HepG2 (cell line): ENCODE results near the gene COL9A1. TPM values are rescaled to one million over a fixed set of nuclear protein-coding genes. Genes with fewer than 3 reads are reported as not detected.

Experiments
- ATAC-seq: fragments of 200-7000 bp; cut with Tn5 transposase; 3 replicates; pipeline ENCODE4 v1.9.1; 2020; ENCODE audit warnings: mild to moderate bottlenecking, moderate library complexity
- BruUV-seq: library from RNA; stranded (reverse); fragments of 400-500 nt; replicated peaks from 2 replicates; lab custom pipeline; 2021; lab: Mats Ljungman, UMichigan
- CTCF ChIA-PET: fragments of 300-600 bp; formaldehyde crosslinking; extraction: SDS; loops from one replicate; lab custom pipeline; 2021; ENCODE audit warnings: low total read pairs, inconsistent platforms, low intra/inter-chr PET ratio; lab: Yijun Ruan, JAX
- POLR2A ChIA-PET: fragments of 350-600 bp; sonication (Branson Sonifier 250); formaldehyde crosslinking; loops from one replicate; lab custom pipeline; 2020; ENCODE audit warnings: antibody characterized with exemption, inconsistent platforms; lab: Yijun Ruan, JAX
- DNase-seq: peaks from one replicate; pipeline ENCODE4 v3.0.0-alpha.2; 2015; ENCODE audit warnings: low spot score
- FAIRE-seq: peaks from 3 replicates; lab custom pipeline; 2011; peaks lifted over from hg19 to GRCh38; lab: Jason Lieb, UNC
- H2AFZ ChIP-seq: one replicate; pipeline ENCODE4 v1.6.1; 2011; ENCODE audit warnings: low read length, inconsistent platforms
- H3K27ac ChIP-seq: fragments of 300-600 bp; 3 replicates; pipeline ENCODE4 v1.8.0; 2011; ENCODE audit warnings: mixed run types, mild to moderate bottlenecking, mixed read lengths, low read length, inconsistent platforms; ENCODE audit not compliant: insufficient read depth; ENCODE audit errors: extremely low read length
- H3K27me3 ChIP-seq, 2 experiments: fragments of 200-600 bp in 1 of 2; 2 replicates in 1 of 2; 3 replicates in 1 of 2; pipeline versions ENCODE4 v1.6.0 to v1.8.0; 2011; ENCODE audit warnings: low read length in 2 of 2, mild to moderate bottlenecking in 2 of 2, moderate library complexity in 2 of 2, inconsistent platforms in 1 of 2; ENCODE audit not compliant: insufficient read depth in 2 of 2, control insufficient read depth in 1 of 2
- H3K36me3 ChIP-seq, 2 experiments: fragments of 200-600 bp in 1 of 2; replicated peaks in 1 of 2; 2 replicates in 1 of 2; 3 replicates in 1 of 2; pipeline versions ENCODE4 v1.5.1 to v1.8.0; 2011; ENCODE audit warnings: low read length in 2 of 2, inconsistent platforms in 1 of 2; ENCODE audit not compliant: insufficient read depth in 2 of 2, control insufficient read depth in 1 of 2
- H3K4me1 ChIP-seq: 2 replicates; pipeline ENCODE4 v1.5.1; 2012; ENCODE audit warnings: low read length, inconsistent platforms; ENCODE audit not compliant: insufficient read depth
- H3K4me2 ChIP-seq: 2 replicates; pipeline ENCODE4 v1.6.0; 2011; ENCODE audit warnings: low read depth, low read length, inconsistent platforms
- H3K4me3 ChIP-seq, 3 experiments: fragments of 200-600 bp in 1 of 3; sonication (generic), shearing (Covaris generic) in 1 of 3; replicated peaks in 1 of 3; 2 replicates each; pipeline ENCODE4 v1.5.1; 2011 to 2016; ENCODE audit warnings: low read length in 3 of 3, inconsistent platforms in 2 of 3, low read depth in 2 of 3, mild to moderate bottlenecking in 2 of 3, control low read depth in 1 of 3, mixed read lengths in 1 of 3; ENCODE audit not compliant: insufficient read depth in 1 of 3
- H3K79me2 ChIP-seq: one replicate; pipeline ENCODE4 v1.6.1; 2011; ENCODE audit warnings: low read length, inconsistent platforms; ENCODE audit not compliant: insufficient read depth
- H3K9ac ChIP-seq: 2 replicates; pipeline ENCODE4 v1.6.0; 2011; ENCODE audit warnings: mild to moderate bottlenecking, low read depth, low read length, inconsistent platforms; ENCODE audit not compliant: insufficient read depth
- H3K9me3 ChIP-seq: 2 replicates; pipeline ENCODE4 v1.5.1; 2012; ENCODE audit warnings: mild to moderate bottlenecking, low read length
- H4K20me1 ChIP-seq: 2 replicates; pipeline ENCODE4 v1.6.0; 2011; ENCODE audit warnings: inconsistent platforms, mild to moderate bottlenecking, low read length, moderate library complexity; ENCODE audit not compliant: insufficient read depth
- KLF12 ChIP-seq: sonication (generic); formaldehyde crosslinking; IDR thresholded peaks from 2 replicates; pipeline ENCODE4 v1.4.0; 2020; ENCODE audit warnings: missing genetic modification reagents, borderline replicate concordance
- MATR3 ChIP-seq: sonication (generic); formaldehyde crosslinking; IDR thresholded peaks from 2 replicates; pipeline ENCODE4 v1.4.0; 2020; ENCODE audit warnings: missing genetic modification reagents
- NAIF1 ChIP-seq: sonication (generic); formaldehyde crosslinking; IDR thresholded peaks from 2 replicates; pipeline ENCODE4 v1.5.0; 2020; ENCODE audit warnings: mild to moderate bottlenecking, missing genetic modification reagents, borderline replicate concordance
- RCOR2 ChIP-seq: IDR thresholded peaks from 2 replicates; pipeline ENCODE4 v1.6.1; 2016; ENCODE audit warnings: missing biosample characterization, missing genetic modification reagents
- ZFP36L2 ChIP-seq: sonication (generic); formaldehyde crosslinking; IDR thresholded peaks from 2 replicates; pipeline ENCODE4 v1.4.0; 2020; ENCODE audit warnings: missing genetic modification reagents
- ZNF382 ChIP-seq: sonication (generic); formaldehyde crosslinking; IDR thresholded peaks from 2 replicates; pipeline ENCODE4 v1.5.0; 2020; ENCODE audit warnings: missing genetic modification reagents, mild to moderate bottlenecking, borderline replicate concordance
- WGBS: methylation state at CpG from one replicate; pipeline ENCODE4 v1.1.6; 2017; ENCODE audit warnings: low lambda C conversion rate; 5-methylcytosine and 5-hydroxymethylcytosine counted together
- in situ Hi-C: cut with HindIII; loops from 2 replicates; pipeline ENCODE4 v1.10.0; 2017; ENCODE audit warnings: low pct_unique_long_range_greater_than_20kb; ENCODE audit not compliant: extremely low pct_ligation_motif_present
- intact Hi-C: fragments of 100-400 bp; cut with micrococcal nuclease; formaldehyde crosslinking; loops from one replicate; pipeline ENCODE4 v1.10.0; 2022; ENCODE audit not compliant: unreplicated experiment
- polyA plus RNA-seq, 8 experiments: library from polyadenylated mRNA; depleted of rRNA in 3 of 8; stranded (reverse) in 7 of 8; unstranded in 1 of 8; fragments of >200 nt; fragmentation: Illumina TruSeq in 4 of 8; extraction: Trizol in 4 of 8; gene quantifications; 2 replicates each; pipeline versions ENCODE4 v1.2.1 to v1.2.3, GENCODE V29; 2011 to 2016; ENCODE audit warnings: low read depth in 4 of 8, missing spikeins in 1 of 8, mixed read lengths in 1 of 8; ENCODE audit not compliant: insufficient read depth in 1 of 8
- total RNA-seq, 5 experiments: library from RNA; depleted of rRNA; stranded (reverse); fragments of >200 nt; fragmentation: Illumina TruSeq; extraction: Trizol; gene quantifications; 2 replicates each; pipeline ENCODE4 v1.2.3, GENCODE V29; 2016; ENCODE audit warnings: low read depth in 1 of 5
- TF ChIP-seq, protein P1 (sequence below): sonication (generic); formaldehyde crosslinking; IDR thresholded peaks from 2 replicates; pipeline ENCODE4 v1.5.0; 2020; ENCODE audit warnings: mild to moderate bottlenecking, missing genetic modification reagents
- TF ChIP-seq, protein P2 (sequence below): sonication (generic); formaldehyde crosslinking; IDR thresholded peaks from 2 replicates; pipeline ENCODE4 v1.5.1; 2020; ENCODE audit warnings: missing genetic modification reagents, mild to moderate bottlenecking, borderline replicate concordance
- TF ChIP-seq, protein P3 (sequence below): sonication (generic); formaldehyde crosslinking; IDR thresholded peaks from 2 replicates; pipeline ENCODE4 v1.4.0; 2020; ENCODE audit warnings: missing genetic modification reagents

The COL9A1 gene
- total and polyA plus RNA-seq, 2 of the 13 experiments (the other 11 are each of a cell fraction or from before 2014, with no cell fraction given): 0.08 TPM; not detected in 1

DNA sequence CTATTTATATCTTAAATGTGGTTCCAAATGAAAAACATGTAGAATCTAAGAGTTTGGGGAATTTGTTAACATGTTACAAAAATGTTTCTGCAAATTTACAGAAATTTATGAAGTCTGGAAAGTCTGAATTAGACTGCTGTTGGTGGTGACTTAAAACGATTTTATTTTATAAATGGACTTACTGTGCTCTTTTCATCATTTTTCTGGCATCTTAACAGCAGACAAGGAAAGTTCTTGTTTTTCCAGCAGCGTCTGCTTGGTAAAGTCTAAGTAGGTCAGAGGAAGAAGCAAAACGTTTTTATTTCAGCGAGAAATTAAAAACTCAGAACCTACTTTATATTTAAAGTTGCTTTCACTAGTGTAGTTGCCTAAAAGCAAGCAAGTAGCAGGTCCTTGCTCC lies 48.6 kb upstream of the COL9A1 start:
- 0% methylated on average over 4 of the region's 4 CpGs for WGBS

DNA sequence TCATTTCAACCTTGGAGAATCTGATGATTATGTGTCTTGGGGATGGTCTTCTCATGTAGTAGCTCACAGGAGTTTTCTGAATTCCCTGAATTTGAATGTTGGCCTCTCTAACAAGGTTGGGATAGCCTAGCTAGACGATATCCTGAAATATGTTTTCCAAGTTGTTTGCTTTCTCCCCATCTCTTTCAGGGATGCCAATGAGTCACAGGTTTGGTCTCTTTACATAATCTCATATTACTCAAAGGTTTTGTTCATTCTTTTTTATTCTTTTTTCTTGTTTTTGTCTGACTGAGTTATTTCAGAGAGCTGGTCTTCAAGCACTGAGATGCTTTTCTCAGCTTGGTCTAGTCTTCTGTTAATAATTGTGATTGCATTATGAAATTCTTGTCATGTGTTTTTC lies 42.7 kb upstream of the COL9A1 start:
- no TSS peak for BruUV-seq
- ChIA-PET POLR2A (no interaction called here), CTCF (no interaction called here)
- 0% methylated on average over 1 of the region's 1 CpG for WGBS
- no peak for FAIRE-seq
- H3K36me3 ChIP-seq: no peaks in the 10 kb centered on the region
- H3K27me3 ChIP-seq: no peaks in the 10 kb centered on the region
- DNase-seq: no peak
- no peak overlapping the region for H3K9ac ChIP-seq
- no peak overlapping the region for H3K4me3 ChIP-seq
- no peaks in the 10 kb centered on the region for H4K20me1 ChIP-seq
- H3K27ac ChIP-seq: no peak overlapping the region
- TF ChIP-seq, protein P1, sequence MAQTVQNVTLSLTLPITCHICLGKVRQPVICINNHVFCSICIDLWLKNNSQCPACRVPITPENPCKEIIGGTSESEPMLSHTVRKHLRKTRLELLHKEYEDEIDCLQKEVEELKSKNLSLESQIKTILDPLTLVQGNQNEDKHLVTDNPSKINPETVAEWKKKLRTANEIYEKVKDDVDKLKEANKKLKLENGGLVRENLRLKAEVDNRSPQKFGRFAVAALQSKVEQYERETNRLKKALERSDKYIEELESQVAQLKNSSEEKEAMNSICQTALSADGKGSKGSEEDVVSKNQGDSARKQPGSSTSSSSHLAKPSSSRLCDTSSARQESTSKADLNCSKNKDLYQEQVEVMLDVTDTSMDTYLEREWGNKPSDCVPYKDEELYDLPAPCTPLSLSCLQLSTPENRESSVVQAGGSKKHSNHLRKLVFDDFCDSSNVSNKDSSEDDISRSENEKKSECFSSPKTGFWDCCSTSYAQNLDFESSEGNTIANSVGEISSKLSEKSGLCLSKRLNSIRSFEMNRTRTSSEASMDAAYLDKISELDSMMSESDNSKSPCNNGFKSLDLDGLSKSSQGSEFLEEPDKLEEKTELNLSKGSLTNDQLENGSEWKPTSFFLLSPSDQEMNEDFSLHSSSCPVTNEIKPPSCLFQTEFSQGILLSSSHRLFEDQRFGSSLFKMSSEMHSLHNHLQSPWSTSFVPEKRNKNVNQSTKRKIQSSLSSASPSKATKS: no peak
- no peak for TF ChIP-seq ZFP36L2
- TF ChIP-seq, protein P2, sequence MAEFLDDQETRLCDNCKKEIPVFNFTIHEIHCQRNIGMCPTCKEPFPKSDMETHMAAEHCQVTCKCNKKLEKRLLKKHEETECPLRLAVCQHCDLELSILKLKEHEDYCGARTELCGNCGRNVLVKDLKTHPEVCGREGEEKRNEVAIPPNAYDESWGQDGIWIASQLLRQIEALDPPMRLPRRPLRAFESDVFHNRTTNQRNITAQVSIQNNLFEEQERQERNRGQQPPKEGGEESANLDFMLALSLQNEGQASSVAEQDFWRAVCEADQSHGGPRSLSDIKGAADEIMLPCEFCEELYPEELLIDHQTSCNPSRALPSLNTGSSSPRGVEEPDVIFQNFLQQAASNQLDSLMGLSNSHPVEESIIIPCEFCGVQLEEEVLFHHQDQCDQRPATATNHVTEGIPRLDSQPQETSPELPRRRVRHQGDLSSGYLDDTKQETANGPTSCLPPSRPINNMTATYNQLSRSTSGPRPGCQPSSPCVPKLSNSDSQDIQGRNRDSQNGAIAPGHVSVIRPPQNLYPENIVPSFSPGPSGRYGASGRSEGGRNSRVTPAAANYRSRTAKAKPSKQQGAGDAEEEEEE: no peak
- in situ Hi-C loops: no loop called here
- H3K79me2 ChIP-seq: no peaks in the 10 kb centered on the region
- H3K9me3 ChIP-seq: no peaks in the 10 kb centered on the region
- intact Hi-C loops: no loop called here
- no peak for ATAC-seq
- no peaks in the 10 kb centered on the region for H3K4me1 ChIP-seq
- H3K4me2 ChIP-seq: no peak overlapping the region
- H2AFZ ChIP-seq: no peak overlapping the region

More for the DNA sequence above, 48.6 kb upstream of the COL9A1 start:
- Histone ChIP-seq H4K20me1 (no peaks in the 10 kb centered on the region), H3K79me2 (no peaks in the 10 kb centered on the region), H3K9me3 (no peaks in the 10 kb centered on the region), H3K4me3 (no peak overlapping the region), H3K36me3 (no peaks in the 10 kb centered on the region), H3K4me2 (no peak overlapping the region), H3K9ac (no peak overlapping the region), H3K4me1 (no peaks in the 10 kb centered on the region), H3K27me3 (no peaks in the 10 kb centered on the region; a peak in 1 of 5 replicates), H2AFZ (no peak overlapping the region), H3K27ac (no peak overlapping the region)
- no peak for FAIRE-seq
- no peak for TF ChIP-seq MATR3 (CRISPR knock-in tag)
- no peak for TF ChIP-seq ZNF382 (CRISPR knock-in tag)
- TF ChIP-seq RCOR2 (CRISPR knock-in tag): no peak
- TF ChIP-seq NAIF1 (CRISPR knock-in tag): no peak
- TF ChIP-seq KLF12: no peak
- TF ChIP-seq, protein P3, sequence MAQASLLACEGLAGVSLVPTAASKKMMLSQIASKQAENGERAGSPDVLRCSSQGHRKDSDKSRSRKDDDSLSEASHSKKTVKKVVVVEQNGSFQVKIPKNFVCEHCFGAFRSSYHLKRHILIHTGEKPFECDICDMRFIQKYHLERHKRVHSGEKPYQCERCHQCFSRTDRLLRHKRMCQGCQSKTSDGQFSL: no peak
- intact Hi-C loops: no loop called here
- ATAC-seq: no peak
- POLR2A ChIA-PET: no interaction called here
- BruUV-seq: no TSS peak
- in situ Hi-C loops: no loop called here
- no peak for DNase-seq
- CTCF ChIA-PET: no interaction called here
